ENCODE data around the gene GRIN3A. TPM values are rescaled to one million over a fixed set of nuclear protein-coding genes. Genes with fewer than 3 reads are reported as not detected.
"Not testable (repeated sequence)": the region's sequence is repeated elsewhere in the genome, so short reads cannot be mapped to it uniquely, and the experiment has no call there.

Gene GRIN3A
- total RNA-seq, 4 donors from 2014 or later = 0.21 TPM; not detected in 3

- H3K9me3 ChIP-seq = no peaks in the 10 kb centered on the region
- no peak overlapping the region for H3K27ac ChIP-seq
- TF ChIP-seq POLR2AphosphoS5 (IDR thresholded peaks at IDR 0.05) = no peak
- no peak for TF ChIP-seq CTCF (IDR thresholded peaks at IDR 0.05)
- TF ChIP-seq EP300 (IDR thresholded peaks at IDR 0.05) = no peak
- no peak for TF ChIP-seq POLR2A (IDR thresholded peaks at IDR 0.05)
- no peak overlapping the region for H3K4me3 ChIP-seq
- no peaks in the 10 kb centered on the region for H3K4me1 ChIP-seq
- H3K27me3 ChIP-seq = no peaks in the 10 kb centered on the region
- H3K36me3 ChIP-seq = no peaks in the 10 kb centered on the region
- DNase-seq (ENCODE audit: low spot score in 2 of 2) = no peak
Observed at GRCh38 chr9:101592788-101593187, 145.7 kb downstream of the GRIN3A start.

- Histone ChIP-seq H3K9me3 (no peaks in the 10 kb centered on the region), H3K27me3 (no peaks in the 10 kb centered on the region), H3K4me1 (no peaks in the 10 kb centered on the region), H3K4me3 (no peak overlapping the region), H3K36me3 (no peaks in the 10 kb centered on the region), H3K27ac (no peak overlapping the region)
- DNase-seq (ENCODE audit: low spot score in 2 of 2) = no peak
- no peak for TF ChIP-seq CTCF (IDR thresholded peaks at IDR 0.05)
- TF ChIP-seq POLR2AphosphoS5 (IDR thresholded peaks at IDR 0.05) = no peak
- TF ChIP-seq EP300 (IDR thresholded peaks at IDR 0.05) = no peak
- TF ChIP-seq POLR2A (IDR thresholded peaks at IDR 0.05) = no peak
Observed at GRCh38 chr9:101591787-101592446, 146.5 kb downstream of the GRIN3A start.

DNA sequence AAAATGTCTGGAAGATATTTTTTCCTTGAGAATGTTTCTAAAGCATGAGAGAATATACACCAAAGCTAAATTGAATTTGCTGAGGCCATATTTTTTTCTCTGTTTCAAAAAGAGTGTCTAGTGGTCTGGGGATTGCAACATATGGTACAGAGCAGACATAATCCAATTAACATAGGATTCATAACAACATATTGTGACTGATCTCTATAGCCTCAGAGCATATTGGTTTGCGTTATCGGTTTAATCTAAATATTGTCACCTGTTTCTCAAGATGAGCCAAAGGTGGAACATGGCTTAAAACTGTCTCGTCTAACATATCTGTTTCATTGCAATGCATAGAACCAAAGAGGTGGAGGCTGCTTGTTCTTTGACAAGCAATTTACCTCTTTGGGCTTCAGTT is 147.5 kb downstream of the GRIN3A start:
- Histone ChIP-seq H3K4me3 (no peak overlapping the region), H3K36me3 (no peaks in the 10 kb centered on the region), H3K9me3 (no peaks in the 10 kb centered on the region), H3K4me1 (no peaks in the 10 kb centered on the region), H3K27ac (no peak overlapping the region), H3K27me3 (no peaks in the 10 kb centered on the region)
- 92% methylated on average over 3 of the region's 3 CpGs for WGBS
- no peak for DNase-seq (ENCODE audit: low spot score in 2 of 2)
- TF ChIP-seq CTCF (IDR thresholded peaks at IDR 0.05) (no peak), POLR2A (IDR thresholded peaks at IDR 0.05) (no peak), POLR2AphosphoS5 (IDR thresholded peaks at IDR 0.05) (no peak), EP300 (IDR thresholded peaks at IDR 0.05) (no peak)

GRCh38 chr9:101590074-101590473 is 148.4 kb downstream of the GRIN3A start:
- WGBS = 82% methylated on average over 6 of the region's 6 CpGs
- H3K4me1 ChIP-seq, H3K36me3 ChIP-seq: not testable (repeated sequence)

GRCh38 chr9:101587332-101588043 is 151.0 kb downstream of the GRIN3A start:
- Histone ChIP-seq H3K9me3 (no peaks in the 10 kb centered on the region), H3K36me3 (no peaks in the 10 kb centered on the region), H3K27me3 (no peaks in the 10 kb centered on the region), H3K4me3 (no peak overlapping the region), H3K4me1 (no peaks in the 10 kb centered on the region), H3K27ac (no peak overlapping the region)
- no peak for TF ChIP-seq CTCF (IDR thresholded peaks at IDR 0.05)
- TF ChIP-seq EP300 (IDR thresholded peaks at IDR 0.05) = no peak
- no peak for TF ChIP-seq POLR2AphosphoS5 (IDR thresholded peaks at IDR 0.05)
- TF ChIP-seq POLR2A (IDR thresholded peaks at IDR 0.05) = no peak
- 78% methylated on average over 4 of the region's 4 CpGs for WGBS
- no peak for DNase-seq (ENCODE audit: low spot score in 2 of 2)

More at GRCh38 chr9:101590074-101590473, 148.4 kb downstream of the GRIN3A start:
- DNase-seq (ENCODE audit: low spot score in 2 of 2); H3K9me3 ChIP-seq; H3K27ac ChIP-seq; H3K27me3 ChIP-seq; H3K4me3 ChIP-seq: not testable (repeated sequence)
